GM12891 (cell line): ENCODE data around the gene MYH9.

ENCODE experiments used
- PAX5 ChIP-seq: IDR thresholded peaks from 2 replicates; pipeline ENCODE4 v1.6.1; 2011; ENCODE audit warnings: low read length, moderate library complexity, mild to moderate bottlenecking; ENCODE audit not compliant: insufficient read depth, severe bottlenecking
- POLR2A ChIP-seq: IDR thresholded peaks from 2 replicates; pipeline ENCODE4 v1.6.1; 2011; ENCODE audit warnings: low read depth, low read length, control low read depth
- POLR2AphosphoS5 ChIP-seq: IDR thresholded peaks from 2 replicates; pipeline ENCODE4 v1.6.1; 2011; ENCODE audit warnings: low read depth, low read length, control low read depth
- SPI1 ChIP-seq: IDR thresholded peaks from 2 replicates; pipeline ENCODE4 v1.6.1; 2011; ENCODE audit warnings: low read depth, low read length, control low read depth

DNA sequence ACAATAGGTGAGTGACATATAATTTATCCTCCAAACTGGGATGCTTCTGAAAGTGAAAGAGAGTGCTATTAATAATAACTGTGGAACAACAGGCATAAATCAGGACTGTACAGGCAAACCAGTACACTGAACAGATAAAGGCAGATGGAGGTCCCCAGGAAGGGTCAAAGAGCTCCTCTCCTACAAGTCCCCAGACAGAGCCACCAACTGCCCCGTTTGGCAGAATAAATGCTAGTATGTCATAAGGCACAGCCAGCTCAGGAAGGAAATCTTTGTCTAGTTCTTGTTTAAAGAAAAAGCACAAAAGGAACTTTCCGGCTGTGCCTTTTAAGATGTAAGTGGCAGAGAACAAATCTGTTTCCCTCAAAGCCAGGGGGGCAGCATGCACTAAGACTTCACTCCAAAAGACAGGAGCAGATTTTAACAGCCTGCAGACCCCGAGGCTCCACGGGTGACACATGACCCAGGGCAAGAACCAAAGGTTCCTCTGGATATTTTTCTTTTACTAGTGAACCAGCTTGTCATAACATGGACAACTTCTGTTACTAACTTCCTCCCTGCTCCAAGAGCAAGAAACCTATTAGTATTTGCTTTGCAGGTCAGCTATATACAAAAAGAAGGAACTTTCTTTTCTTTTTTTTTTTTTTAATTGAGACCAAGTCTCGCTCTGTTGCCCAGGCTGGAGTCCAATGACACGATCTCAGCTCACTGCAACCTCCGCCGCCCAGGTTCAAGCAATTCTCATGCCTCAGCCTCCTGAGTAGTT, 50.2 kb downstream of the MYH9 start:
- TF ChIP-seq POLR2A (no peak), POLR2AphosphoS5 (no peak), SPI1 (no peak), PAX5 (no peak)
